HG03060 (cell line): ENCODE measurements around the gene CYFIP1.

Experiments used
- ATAC-seq: cut with Tn5 transposase; IDR thresholded peaks from one replicate; pipeline ENCODE4 v1.9.1; 2021; ENCODE audit warnings: low read depth, moderate number of reproducible peaks; ENCODE audit not compliant: unreplicated experiment

CYFIP1 gene

GRCh38 chr15:22951381-22952280 lies 28.5 kb downstream of the CYFIP1 start:
- ATAC-seq = no peak

GRCh38 chr15:22951031-22951380 lies 29.2 kb downstream of the CYFIP1 start:
- ATAC-seq = no peak

GRCh38 chr15:22950256-22950990 lies 29.7 kb downstream of the CYFIP1 start:
- ATAC-seq = no peak

- peak; percentile 62 for ATAC-seq
Observed at GRCh38 chr15:22949074-22949547, 31.1 kb downstream of the CYFIP1 start.

GRCh38 chr15:22948056-22948455 lies 32.1 kb downstream of the CYFIP1 start:
- no peak for ATAC-seq

- ATAC-seq = no peak
Observed at GRCh38 chr15:22947101-22948000, 32.8 kb downstream of the CYFIP1 start.

GRCh38 chr15:22945071-22945470 lies 35.1 kb downstream of the CYFIP1 start:
- ATAC-seq = no peak

GRCh38 chr15:22944651-22945050 lies 35.5 kb downstream of the CYFIP1 start:
- no peak for ATAC-seq

GRCh38 chr15:22942877-22943276 lies 37.3 kb downstream of the CYFIP1 start:
- ATAC-seq = no peak

- no peak for ATAC-seq
Observed at GRCh38 chr15:22942306-22942855, 37.8 kb downstream of the CYFIP1 start.

- no peak for ATAC-seq
Observed at GRCh38 chr15:22941179-22941578, 39.0 kb downstream of the CYFIP1 start.

- ATAC-seq = no peak
Observed at GRCh38 chr15:22939652-22940061, 40.5 kb downstream of the CYFIP1 start.

GRCh38 chr15:22939051-22939450 lies 41.1 kb downstream of the CYFIP1 start:
- no peak for ATAC-seq

- ATAC-seq = peak; percentile 55
Observed at GRCh38 chr15:22936577-22937472, 43.3 kb downstream of the CYFIP1 start.

GRCh38 chr15:22933641-22934061 lies 46.5 kb downstream of the CYFIP1 start:
- ATAC-seq = no peak

GRCh38 chr15:22931784-22932536 lies 48.2 kb downstream of the CYFIP1 start:
- no peak for ATAC-seq

- no peak for ATAC-seq
Observed at GRCh38 chr15:22930782-22931484, 49.2 kb downstream of the CYFIP1 start.

GRCh38 chr15:22927761-22928160 lies 52.4 kb downstream of the CYFIP1 start:
- no peak for ATAC-seq
